EH (cell line): ENCODE measurements around the gene LRRC41.
"Not testable (repeated sequence)": the region's sequence is repeated elsewhere in the genome, so short reads cannot be mapped to it uniquely, and the experiment has no call there.

Source experiments
- DNase-seq: peaks from one replicate; pipeline ENCODE4 v3.0.0-alpha.2; 2015; ENCODE audit warnings: low read depth

Gene LRRC41

DNA sequence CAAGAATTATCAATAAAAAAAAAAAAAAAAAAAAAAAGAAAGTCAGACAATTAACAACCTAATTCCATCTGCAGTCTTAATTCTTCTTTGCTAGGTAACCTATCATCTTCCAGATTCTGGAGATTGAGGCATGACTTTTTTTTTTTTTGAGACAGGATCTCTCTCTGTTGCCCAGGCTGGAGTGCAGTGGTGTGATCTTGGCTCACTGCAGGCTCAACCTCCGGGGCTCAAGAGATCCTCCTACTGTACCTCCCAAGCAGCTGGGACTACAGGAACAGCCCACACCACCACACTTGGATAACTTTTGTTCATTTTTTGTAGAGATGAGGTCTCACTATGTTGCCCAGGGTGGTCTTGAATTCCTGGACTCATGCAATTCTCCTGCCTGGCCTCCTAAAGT lies 60.5 kb downstream of the LRRC41 start:
- no peak for DNase-seq

DNA sequence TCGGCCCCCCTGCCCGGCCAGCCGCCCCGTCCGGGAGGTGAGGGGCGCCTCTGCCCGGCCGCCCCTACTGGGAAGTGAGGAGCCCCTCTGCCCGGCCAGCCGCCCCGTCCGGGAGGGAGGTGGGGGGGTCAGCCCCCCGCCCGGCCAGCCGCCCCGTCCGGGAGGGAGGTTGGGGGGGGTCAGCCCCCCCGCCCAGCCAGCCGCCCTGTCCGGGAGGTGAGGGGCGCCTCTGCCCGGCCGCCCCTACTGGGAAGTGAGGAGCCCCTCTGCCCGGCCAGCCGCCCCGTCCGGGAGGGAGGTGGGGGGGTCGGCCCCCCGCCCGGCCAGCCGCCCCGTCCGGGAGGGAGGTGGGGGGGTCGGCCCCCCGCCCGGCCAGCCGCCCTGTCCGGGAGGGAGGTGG lies 61.7 kb downstream of the LRRC41 start:
- DNase-seq: not testable (repeated sequence)

DNA sequence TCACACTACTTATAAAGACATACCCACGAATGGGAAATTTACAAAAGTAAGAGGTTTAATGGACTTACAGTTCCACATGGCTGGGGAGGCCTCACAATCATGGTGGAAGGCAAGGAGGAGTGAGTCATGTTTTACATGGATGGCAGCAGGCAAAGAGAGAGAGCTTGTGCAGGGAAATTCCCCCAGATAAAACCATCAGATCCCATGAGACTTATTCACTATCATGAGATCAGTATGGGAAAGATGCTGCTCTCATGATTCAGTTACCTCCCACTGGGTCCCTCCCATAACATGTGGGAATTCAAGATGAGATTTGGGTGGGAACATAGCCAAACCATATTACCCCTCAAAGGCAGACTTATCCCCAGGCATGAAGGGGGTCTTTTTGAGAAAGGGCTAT lies 64.6 kb downstream of the LRRC41 start:
- peak; percentile 45 for DNase-seq

DNA sequence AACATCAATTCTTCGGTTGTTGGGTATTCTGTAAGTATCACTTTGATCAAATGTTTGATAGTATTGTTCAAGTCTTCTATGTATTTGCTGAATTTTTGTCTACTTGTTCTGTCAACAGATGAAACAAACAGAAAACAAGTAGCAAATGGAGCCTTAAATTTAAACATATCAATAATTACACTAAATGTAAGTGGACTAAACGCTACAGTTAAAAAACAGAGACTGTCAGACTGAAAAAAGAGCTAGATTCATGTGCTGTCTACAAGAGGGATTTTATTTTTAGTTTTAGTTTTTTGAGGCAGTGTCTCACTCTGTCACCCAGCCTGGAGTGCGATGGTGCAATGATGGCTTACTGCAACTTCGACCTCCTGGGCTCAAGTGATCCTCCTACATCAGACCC lies 66.5 kb downstream of the LRRC41 start:
- no peak for DNase-seq

DNA sequence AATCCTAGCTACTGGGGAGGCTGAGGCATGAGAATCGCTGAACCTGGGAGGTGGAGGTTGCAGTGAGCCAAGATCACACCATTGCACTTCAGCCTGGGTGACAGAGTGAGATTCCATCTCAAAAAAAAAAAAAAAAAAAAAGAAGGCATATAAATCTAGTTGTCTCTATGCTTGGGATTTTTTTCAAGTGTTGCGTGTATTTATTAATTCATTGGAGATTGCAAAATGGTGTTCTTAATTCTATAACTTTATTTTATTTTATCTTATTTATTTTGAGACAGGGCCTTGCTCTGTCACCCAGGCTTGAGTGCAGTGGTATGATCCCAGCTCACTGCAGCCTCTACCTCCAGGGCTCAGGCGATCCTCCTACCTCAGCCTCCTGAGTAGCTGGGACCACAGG lies 72.2 kb downstream of the LRRC41 start:
- not testable (repeated sequence) for DNase-seq
